GM20000 (cell line): ENCODE results near the gene GALNT12.

ENCODE experiments used
- DNase-seq: peaks from one replicate; pipeline ENCODE4 v3.0.0; 2012; ENCODE audit warnings: low spot score
- TF ChIP-seq, protein P1 (sequence below): IDR thresholded peaks from 2 replicates; pipeline ENCODE4 v1.5.1; 2012; ENCODE audit warnings: mild to moderate bottlenecking, control low read depth; ENCODE audit errors: extremely low read depth, missing control alignments

The GALNT12 gene

DNA sequence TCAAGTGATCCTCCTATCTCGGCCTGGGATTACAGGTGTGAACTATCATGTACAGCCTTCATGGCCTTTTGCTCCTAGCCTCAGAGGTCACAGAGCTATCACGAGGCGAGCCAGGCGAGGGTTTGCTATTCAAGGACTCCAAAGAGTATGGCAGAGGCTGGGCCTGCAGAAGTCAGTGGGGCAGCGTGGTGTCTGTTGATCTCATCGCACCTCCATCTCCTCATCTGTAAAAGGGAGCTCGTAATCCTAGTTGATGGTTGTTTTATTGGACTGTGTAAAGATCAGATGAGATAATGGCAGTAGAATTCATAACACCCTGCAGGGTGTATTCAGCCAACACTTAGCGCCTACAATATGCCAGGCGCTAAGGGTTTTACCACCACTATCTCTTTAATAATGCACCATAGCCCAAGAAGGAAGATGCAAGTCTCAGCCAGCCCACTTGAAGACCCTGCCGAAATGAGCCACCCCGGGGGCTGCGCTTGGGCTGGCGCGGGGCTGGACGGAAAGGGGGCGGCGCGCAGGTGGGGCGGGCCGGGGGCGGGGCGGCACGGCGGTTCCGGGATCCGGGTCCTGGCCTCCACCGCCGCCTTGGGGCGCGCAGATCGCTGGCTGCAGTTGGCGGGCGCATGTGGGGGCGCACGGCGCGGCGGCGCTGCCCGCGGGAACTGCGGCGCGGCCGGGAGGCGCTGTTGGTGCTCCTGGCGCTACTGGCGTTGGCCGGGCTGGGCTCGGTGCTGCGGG is at the start of gene GALNT12:
TSS of gene GALNT12 (plus strand) at position 601 of the 744 bp plus-strand sequence. CDS start at position 630, 29 bp downstream.
- peak; percentile 79 for DNase-seq
- TF ChIP-seq, protein P1, sequence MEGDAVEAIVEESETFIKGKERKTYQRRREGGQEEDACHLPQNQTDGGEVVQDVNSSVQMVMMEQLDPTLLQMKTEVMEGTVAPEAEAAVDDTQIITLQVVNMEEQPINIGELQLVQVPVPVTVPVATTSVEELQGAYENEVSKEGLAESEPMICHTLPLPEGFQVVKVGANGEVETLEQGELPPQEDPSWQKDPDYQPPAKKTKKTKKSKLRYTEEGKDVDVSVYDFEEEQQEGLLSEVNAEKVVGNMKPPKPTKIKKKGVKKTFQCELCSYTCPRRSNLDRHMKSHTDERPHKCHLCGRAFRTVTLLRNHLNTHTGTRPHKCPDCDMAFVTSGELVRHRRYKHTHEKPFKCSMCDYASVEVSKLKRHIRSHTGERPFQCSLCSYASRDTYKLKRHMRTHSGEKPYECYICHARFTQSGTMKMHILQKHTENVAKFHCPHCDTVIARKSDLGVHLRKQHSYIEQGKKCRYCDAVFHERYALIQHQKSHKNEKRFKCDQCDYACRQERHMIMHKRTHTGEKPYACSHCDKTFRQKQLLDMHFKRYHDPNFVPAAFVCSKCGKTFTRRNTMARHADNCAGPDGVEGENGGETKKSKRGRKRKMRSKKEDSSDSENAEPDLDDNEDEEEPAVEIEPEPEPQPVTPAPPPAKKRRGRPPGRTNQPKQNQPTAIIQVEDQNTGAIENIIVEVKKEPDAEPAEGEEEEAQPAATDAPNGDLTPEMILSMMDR, result no peak

DNA sequence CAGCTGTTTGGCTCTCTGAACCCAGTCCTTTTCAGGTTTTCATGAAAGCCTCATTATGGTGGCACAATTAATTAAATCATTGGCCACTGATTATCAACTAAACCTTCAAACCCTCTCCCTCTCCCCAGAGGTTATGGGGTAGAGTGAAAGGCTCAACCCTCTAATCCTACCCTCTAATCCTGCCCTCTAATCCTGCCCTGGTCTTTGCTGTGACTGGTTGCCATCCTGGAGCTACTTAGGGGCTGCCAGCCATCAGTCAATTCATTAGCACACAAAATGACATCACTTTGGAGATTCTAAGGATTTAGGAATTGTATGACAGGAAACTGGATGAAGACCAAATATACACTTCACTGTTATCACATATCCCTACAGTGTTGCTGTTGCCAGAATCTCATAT is 47.2 kb upstream of the GALNT12 start:
- DNase-seq, result no peak
- TF ChIP-seq, protein P1, result no peak

- DNase-seq, result no peak
- TF ChIP-seq, protein P1, result no peak
Measured at GRCh38 chr9:98763986-98764745, 43.3 kb upstream of the GALNT12 start.

DNA sequence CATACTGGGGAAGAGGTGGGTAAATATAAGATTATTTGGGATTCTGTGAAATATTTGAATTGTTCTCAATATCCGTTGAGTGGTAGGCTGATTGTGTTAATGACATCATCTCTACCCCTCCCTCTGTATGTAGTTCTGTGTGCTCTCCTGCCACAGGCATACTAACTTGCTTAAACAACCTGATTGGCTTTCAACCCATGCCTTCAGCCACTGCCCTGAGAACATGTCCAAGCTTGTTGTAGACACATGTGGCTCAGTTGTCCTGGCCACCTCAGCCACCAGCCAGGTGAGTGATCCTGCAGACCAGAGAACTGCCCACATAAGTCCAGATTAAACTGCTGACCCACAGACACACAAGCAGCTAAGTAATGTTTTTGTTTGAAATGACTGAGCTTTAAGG is 42.2 kb upstream of the GALNT12 start:
- no peak for DNase-seq
- TF ChIP-seq, protein P1, result no peak

GRCh38 chr9:98766586-98766985 is 40.9 kb upstream of the GALNT12 start:
- DNase-seq, result no peak
- TF ChIP-seq, protein P1, result no peak

GRCh38 chr9:98767196-98767595 is 40.3 kb upstream of the GALNT12 start:
- TF ChIP-seq, protein P1, result no peak

GRCh38 chr9:98767915-98768314 is 39.6 kb upstream of the GALNT12 start:
- no peak for DNase-seq
- TF ChIP-seq, protein P1, result no peak

More at GRCh38 chr9:98767196-98767595, 40.3 kb upstream of the GALNT12 start:
- DNase-seq, result no peak
